Hematopoietic multipotent progenitor cell treated with erythropoietin and hydrocortisone succinate and interleukin-3 and kit ligand, for 15 days (in vitro differentiated cells): ENCODE results near the gene MANF.
"Not testable (repeated sequence)": the region's sequence is repeated elsewhere in the genome, so short reads cannot be mapped to it uniquely, and the experiment has no call there.

Experiments used
- DNase-seq: peaks from one replicate; pipeline ENCODE4 v3.0.0-alpha.2; 2015; ENCODE audit warnings: low spot score

Gene MANF

GRCh38 chr3:51384726-51385473, at the start of gene MANF:
Gene MANF, plus strand, starts transcription at chr3:51385291. Its CDS starts 52 bp downstream, at chr3:51385343.
- peak; percentile 97 for DNase-seq

- DNase-seq, result no peak
Measured at GRCh38 chr3:51336261-51336660, 48.8 kb upstream of the MANF start.

GRCh38 chr3:51337666-51338065, 47.4 kb upstream of the MANF start:
- DNase-seq, result no peak

GRCh38 chr3:51338632-51339031, 46.5 kb upstream of the MANF start:
- no peak for DNase-seq

- DNase-seq, result no peak
Measured at GRCh38 chr3:51340013-51340829, 44.9 kb upstream of the MANF start.

- no peak for DNase-seq
Measured at GRCh38 chr3:51340989-51341636, 44.0 kb upstream of the MANF start.

- no peak for DNase-seq
Measured at GRCh38 chr3:51343918-51344687, 41.0 kb upstream of the MANF start.

GRCh38 chr3:51350751-51351150, 34.3 kb upstream of the MANF start:
- no peak for DNase-seq

GRCh38 chr3:51353131-51353530, 32.0 kb upstream of the MANF start:
- DNase-seq, result no peak

- DNase-seq, result no peak
Measured at GRCh38 chr3:51353691-51354090, 31.4 kb upstream of the MANF start.

GRCh38 chr3:51354172-51354571, 30.9 kb upstream of the MANF start:
- DNase-seq, result no peak

GRCh38 chr3:51354731-51355615, 30.1 kb upstream of the MANF start:
- no peak for DNase-seq

- no peak for DNase-seq
Measured at GRCh38 chr3:51355891-51356578, 29.1 kb upstream of the MANF start.

GRCh38 chr3:51357856-51358255, 27.2 kb upstream of the MANF start:
- DNase-seq, result no peak

GRCh38 chr3:51358981-51359380, 26.1 kb upstream of the MANF start:
- DNase-seq, result no peak

GRCh38 chr3:51360806-51361205, 24.3 kb upstream of the MANF start:
- DNase-seq, result no peak

GRCh38 chr3:51361746-51362145, 23.3 kb upstream of the MANF start:
- DNase-seq, result no peak

- no peak for DNase-seq
Measured at GRCh38 chr3:51362476-51362875, 22.6 kb upstream of the MANF start.

- not testable (repeated sequence) for DNase-seq
Measured at GRCh38 chr3:51368276-51368675, 16.8 kb upstream of the MANF start.

GRCh38 chr3:51371943-51372557, 13.0 kb upstream of the MANF start:
- DNase-seq, result peak; percentile 32
